OCI-LY7 (cell line): ENCODE measurements around the gene MOB3A.

ENCODE experiments used
- EZH2phosphoT487 ChIP-seq: fragments of 200-600 bp; sonication (generic); IDR thresholded peaks from 2 replicates; pipeline ENCODE4 v1.6.1; 2018; ENCODE audit warnings: low read depth, borderline replicate concordance, mild to moderate bottlenecking, mixed run types, antibody characterized with exemption, low read length, moderate library complexity, mixed read lengths
- TF ChIP-seq, protein P1 (sequence below): fragments of 200-600 bp; sonication (generic); conservative IDR thresholded peaks from 2 replicates; pipeline ENCODE4 v1.5.1; 2014; ENCODE audit warnings: mild to moderate bottlenecking, antibody characterized with exemption, low read length, moderate library complexity, mixed read lengths

DNA sequence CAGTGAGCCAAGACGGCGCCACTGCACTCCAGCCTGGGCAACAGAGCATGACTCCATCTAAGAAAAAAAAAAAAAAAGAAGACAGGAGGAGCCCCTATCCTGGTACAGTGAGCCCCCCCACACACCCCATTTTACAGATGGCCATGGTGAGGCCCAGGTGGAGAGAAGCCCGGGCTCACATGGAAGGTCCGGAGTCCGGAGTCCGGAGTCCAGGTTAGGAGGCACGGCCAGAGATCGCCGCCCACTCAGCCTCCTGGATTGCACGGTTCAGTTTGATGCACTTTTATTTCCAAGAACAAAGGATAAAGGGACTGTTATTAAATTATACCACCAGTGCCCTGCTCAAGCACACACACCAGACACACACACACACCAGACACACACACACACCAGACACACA is 69.4 kb downstream of the MOB3A start:
- TF ChIP-seq, protein P1, sequence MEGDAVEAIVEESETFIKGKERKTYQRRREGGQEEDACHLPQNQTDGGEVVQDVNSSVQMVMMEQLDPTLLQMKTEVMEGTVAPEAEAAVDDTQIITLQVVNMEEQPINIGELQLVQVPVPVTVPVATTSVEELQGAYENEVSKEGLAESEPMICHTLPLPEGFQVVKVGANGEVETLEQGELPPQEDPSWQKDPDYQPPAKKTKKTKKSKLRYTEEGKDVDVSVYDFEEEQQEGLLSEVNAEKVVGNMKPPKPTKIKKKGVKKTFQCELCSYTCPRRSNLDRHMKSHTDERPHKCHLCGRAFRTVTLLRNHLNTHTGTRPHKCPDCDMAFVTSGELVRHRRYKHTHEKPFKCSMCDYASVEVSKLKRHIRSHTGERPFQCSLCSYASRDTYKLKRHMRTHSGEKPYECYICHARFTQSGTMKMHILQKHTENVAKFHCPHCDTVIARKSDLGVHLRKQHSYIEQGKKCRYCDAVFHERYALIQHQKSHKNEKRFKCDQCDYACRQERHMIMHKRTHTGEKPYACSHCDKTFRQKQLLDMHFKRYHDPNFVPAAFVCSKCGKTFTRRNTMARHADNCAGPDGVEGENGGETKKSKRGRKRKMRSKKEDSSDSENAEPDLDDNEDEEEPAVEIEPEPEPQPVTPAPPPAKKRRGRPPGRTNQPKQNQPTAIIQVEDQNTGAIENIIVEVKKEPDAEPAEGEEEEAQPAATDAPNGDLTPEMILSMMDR, result no peak
- no peak for TF ChIP-seq EZH2phosphoT487
